ENCODE data around the gene CERS1. TPM values are rescaled to one million over a fixed set of nuclear protein-coding genes. Genes with fewer than 3 reads are reported as not detected.
A peak's percentile ranks its signal among the peaks of the same experiment; 100 is the strongest.

CERS1 gene
- total RNA-seq, 2 experiments from 2014 or later = 0.19 to 0.28 TPM

- Mint-ChIP-seq H3K27me3 (no peaks in the 10 kb centered on the region), H3K4me1 (peaks cover 12% of the 10 kb centered on the region), H3K4me3 (no peak overlapping the region), H3K9me3 (no peaks in the 10 kb centered on the region), H3K27ac (no peak overlapping the region), H3K36me3 (peaks cover 30% of the 10 kb centered on the region)
- no peak for DNase-seq
These were observed 44.2 kb downstream of the CERS1 start for GRCh38 chr19:18851673-18852325.

DNA sequence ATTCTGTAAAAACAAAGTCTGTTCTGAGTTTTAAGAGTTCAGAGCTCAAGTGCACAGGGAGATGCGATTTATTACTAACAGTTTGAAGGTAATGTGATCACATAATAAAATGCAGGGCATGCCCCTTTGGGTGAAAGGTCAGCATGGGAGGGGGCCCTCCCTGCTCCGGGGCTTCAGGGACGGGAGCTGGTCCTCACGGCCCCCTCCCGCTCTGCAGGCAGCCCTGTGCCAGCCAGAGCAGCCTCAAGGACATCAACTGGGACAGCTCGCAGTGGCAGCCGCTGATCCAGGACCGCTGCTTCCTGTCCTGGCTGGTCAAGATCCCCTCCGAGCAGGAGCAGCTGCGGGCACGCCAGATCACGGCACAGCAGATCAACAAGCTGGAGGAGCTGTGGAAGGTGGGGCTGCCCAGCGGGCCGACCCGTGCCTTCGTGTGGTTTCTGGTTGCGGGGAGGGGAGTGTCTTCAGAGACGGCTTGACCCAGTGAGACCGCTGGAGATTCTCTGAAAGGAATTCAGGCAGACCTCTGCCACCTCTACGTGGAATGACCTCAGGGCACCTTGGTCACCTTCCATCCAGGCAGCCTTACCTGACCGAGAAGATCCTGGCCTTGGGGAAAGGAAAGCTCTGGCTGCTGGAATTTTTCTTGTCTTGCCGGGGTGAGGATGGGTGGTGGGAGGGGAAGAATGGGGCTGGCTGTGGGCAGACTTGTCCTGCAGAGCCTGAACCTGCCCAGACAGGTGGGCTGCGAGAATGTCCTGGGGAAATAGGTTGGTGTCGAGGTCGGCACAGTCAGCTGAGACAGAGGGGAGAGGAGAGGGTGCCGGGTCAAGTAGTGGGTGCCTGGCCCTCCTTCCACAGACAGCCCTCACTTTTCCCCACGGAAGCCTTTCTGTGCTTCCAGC, 45.2 kb downstream of the CERS1 start:
- Mint-ChIP-seq H3K36me3 (peaks cover 33% of the 10 kb centered on the region), H3K27me3 (no peaks in the 10 kb centered on the region), H3K4me3 (no peak overlapping the region), H3K4me1 (peaks cover 20% of the 10 kb centered on the region), H3K27ac (no peak overlapping the region), H3K9me3 (no peaks in the 10 kb centered on the region)
- DNase-seq = no peak

DNA sequence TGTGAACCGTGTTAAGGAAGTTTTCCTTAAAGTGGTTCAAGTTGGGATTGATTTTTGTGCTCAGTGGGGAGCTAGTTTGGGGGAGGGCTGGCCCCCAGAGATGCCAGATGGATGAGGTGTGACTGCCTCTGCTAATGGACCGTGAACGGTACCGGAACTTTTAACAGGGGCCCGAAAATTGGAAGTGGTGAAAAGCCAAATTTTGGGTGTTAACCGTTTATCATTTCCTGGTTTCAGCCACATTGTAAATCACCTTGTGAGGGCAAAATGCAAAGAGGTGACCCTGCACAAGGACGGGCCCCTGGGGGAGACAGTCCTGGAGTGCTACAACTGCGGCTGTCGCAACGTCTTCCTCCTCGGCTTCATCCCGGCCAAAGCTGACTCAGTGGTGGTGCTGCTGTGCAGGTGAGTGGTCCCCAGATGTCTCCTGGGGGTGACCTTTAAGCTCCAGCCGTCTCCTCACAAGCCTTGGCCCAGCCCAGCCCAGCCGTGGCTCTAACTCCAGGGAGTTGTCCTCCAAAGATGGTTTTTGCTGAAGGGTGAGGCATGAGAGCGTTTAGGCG, 46.0 kb downstream of the CERS1 start:
- Mint-ChIP-seq H3K4me3 (no peak overlapping the region), H3K27me3 (no peaks in the 10 kb centered on the region), H3K27ac (no peak overlapping the region), H3K4me1 (peaks cover 25% of the 10 kb centered on the region), H3K36me3 (peaks cover 30% of the 10 kb centered on the region), H3K9me3 (no peaks in the 10 kb centered on the region)
- DNase-seq = no peak

GRCh38 chr19:18848878-18849661, 46.9 kb downstream of the CERS1 start:
- Mint-ChIP-seq H3K36me3 (peaks cover 30% of the 10 kb centered on the region), H3K4me1 (peaks cover 31% of the 10 kb centered on the region), H3K27me3 (no peaks in the 10 kb centered on the region), H3K9me3 (no peaks in the 10 kb centered on the region), H3K27ac (no peak overlapping the region), H3K4me3 (no peak overlapping the region)
- no peak for DNase-seq

DNA sequence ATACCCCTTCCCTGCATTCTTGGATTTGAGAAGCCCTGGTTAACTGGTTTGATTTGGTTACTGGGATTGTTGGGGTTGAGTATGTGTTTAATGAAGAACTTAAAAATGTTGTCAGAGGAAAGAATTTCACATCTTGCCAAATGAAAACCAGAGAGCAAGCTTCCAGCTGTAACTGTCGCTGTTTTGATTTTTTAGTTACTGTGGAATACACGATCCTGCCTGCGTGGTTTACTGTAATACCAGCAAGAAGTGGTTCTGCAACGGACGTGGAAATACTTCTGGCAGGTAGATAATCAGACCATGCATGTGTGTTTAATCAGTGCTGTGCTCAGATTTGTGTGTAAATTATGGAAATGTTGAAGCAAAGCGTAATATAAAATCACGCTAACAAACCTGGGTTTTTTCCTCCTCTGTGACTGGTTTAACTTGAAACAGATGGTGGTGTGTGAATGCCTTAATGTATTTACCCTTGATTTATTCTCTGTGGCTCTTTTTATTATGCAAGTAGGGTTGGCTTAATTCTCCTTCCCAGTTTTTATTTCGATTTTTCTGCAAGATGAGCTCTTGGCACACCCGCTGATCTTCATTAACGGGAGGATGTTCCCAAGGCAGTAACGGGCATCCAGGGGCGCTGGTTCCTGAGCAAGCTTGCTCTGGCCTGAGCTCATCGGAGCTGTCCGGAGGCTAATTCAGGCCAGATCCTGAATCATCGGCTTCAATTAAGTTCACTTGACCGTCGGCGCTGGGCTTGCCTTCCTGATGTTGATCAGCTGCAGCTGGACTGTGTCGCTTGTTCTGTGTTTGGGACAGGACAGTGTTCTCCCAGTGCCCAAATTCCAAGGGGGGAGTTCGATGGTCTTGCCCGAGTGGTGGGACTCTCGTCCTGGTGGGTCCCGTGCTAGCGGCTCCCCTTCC, 48.2 kb downstream of the CERS1 start:
- no peaks in the 10 kb centered on the region for H3K9me3 Mint-ChIP-seq
- no peak overlapping the region for H3K27ac Mint-ChIP-seq
- no peak for DNase-seq
- peaks cover 30% of the 10 kb centered on the region for H3K36me3 Mint-ChIP-seq
- no peaks in the 10 kb centered on the region for H3K27me3 Mint-ChIP-seq
- peaks cover 43% of the 10 kb centered on the region for H3K4me1 Mint-ChIP-seq
- H3K4me3 Mint-ChIP-seq = no peak overlapping the region

DNA sequence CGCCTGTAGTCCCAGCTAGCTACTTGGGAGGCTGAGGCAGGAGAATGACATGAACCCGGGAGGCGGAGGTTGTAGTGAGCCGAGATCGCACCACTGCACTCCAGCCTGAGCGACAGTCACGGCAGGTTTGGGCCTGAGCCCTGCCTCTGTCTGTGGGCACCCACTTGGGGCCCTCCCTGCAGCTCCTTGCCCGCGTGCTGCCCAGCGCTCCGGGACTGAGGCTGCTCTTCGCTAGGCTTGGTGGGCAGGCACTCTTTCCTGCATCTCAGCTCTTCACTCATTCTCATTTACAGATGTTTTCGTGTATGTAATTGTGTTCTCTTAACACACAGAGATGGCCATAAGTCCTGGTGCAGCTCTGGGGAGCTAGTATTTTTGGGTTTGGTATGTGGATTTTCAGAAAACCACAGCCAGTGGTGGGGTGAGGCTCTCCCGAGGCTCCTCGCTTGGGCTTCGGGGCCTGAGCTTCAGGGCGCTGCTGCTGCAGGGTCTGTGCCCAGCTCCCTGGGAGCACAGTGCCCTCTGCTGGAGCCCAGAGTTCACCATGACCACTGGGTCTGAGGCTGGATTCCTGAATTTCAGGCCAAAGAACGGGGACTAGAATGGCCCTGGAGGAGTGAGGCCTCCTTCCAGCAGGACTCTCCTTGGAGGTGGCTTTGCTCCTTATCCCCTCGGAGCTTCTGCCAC, 49.0 kb downstream of the CERS1 start:
- no peak overlapping the region for H3K27ac Mint-ChIP-seq
- H3K27me3 Mint-ChIP-seq = no peaks in the 10 kb centered on the region
- no peaks in the 10 kb centered on the region for H3K9me3 Mint-ChIP-seq
- H3K4me3 Mint-ChIP-seq = no peak overlapping the region
- peak; percentile 66 for DNase-seq
- H3K4me1 Mint-ChIP-seq = peaks cover 47% of the 10 kb centered on the region
- H3K36me3 Mint-ChIP-seq = peaks cover 30% of the 10 kb centered on the region

DNA sequence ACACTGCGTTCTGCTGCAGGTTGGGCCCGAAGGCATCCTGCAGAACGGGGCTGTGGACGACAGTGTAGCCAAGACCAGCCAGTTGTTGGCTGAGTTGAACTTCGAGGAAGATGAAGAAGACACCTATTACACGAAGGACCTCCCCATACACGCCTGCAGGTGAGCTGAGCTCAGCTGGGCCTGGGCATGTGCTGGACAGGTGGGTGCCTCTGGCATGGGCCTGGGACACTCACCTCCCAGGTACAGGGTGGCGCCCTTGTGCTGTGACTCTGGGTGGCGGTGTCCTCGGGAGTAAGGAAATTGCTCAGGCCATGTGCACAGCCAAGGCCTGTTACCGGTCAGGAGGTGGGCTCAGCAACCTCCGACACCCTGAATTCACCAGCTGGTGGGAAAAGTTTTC, 50.0 kb downstream of the CERS1 start:
- no peaks in the 10 kb centered on the region for H3K9me3 Mint-ChIP-seq
- DNase-seq = no peak
- H3K36me3 Mint-ChIP-seq = peaks cover 29% of the 10 kb centered on the region
- H3K4me3 Mint-ChIP-seq = no peak overlapping the region
- peaks cover 56% of the 10 kb centered on the region for H3K4me1 Mint-ChIP-seq
- H3K27ac Mint-ChIP-seq = no peak overlapping the region
- no peaks in the 10 kb centered on the region for H3K27me3 Mint-ChIP-seq

- DNase-seq = no peak
- peak overlapping the region; percentile 25 for H3K27ac Mint-ChIP-seq
- peaks cover 67% of the 10 kb centered on the region for H3K4me1 Mint-ChIP-seq
- no peaks in the 10 kb centered on the region for H3K27me3 Mint-ChIP-seq
- no peak overlapping the region for H3K4me3 Mint-ChIP-seq
- no peaks in the 10 kb centered on the region for H3K9me3 Mint-ChIP-seq
- peaks cover 27% of the 10 kb centered on the region for H3K36me3 Mint-ChIP-seq
These were observed 51.1 kb downstream of the CERS1 start for GRCh38 chr19:18844806-18845329.

DNA sequence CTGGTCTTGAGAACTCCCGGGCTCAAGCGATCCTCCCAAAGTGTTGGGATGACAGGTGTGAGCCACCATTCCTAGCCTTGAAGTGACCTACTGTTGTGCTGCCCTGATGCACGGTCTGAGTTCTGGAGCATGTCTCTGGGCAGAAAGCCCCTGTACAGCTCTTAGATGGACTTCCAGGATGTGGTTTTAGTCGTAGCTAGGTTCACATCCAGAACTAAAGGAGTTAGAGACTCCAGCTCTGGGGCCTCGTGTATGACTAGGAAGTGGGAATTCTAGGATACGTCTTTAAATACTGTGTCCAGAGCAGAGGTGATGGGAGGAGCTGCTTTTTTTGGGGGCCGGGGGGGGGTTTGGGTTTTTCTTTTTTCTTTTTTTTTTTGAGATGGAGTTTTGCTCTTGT, 52.0 kb downstream of the CERS1 start:
- DNase-seq = no peak
- no peaks in the 10 kb centered on the region for H3K9me3 Mint-ChIP-seq
- H3K4me3 Mint-ChIP-seq = peak overlapping the region; percentile 63
- H3K27me3 Mint-ChIP-seq = no peaks in the 10 kb centered on the region
- peaks cover 33% of the 10 kb centered on the region for H3K36me3 Mint-ChIP-seq
- H3K4me1 Mint-ChIP-seq = peaks cover 69% of the 10 kb centered on the region
- peak overlapping the region; percentile 82 for H3K27ac Mint-ChIP-seq

- Mint-ChIP-seq H3K27me3 (no peaks in the 10 kb centered on the region), H3K4me3 (no peak overlapping the region), H3K4me1 (peaks cover 82% of the 10 kb centered on the region), H3K27ac (peak overlapping the region; percentile 13), H3K36me3 (peaks cover 32% of the 10 kb centered on the region), H3K9me3 (no peaks in the 10 kb centered on the region)
- no peak for DNase-seq
These were observed 53.8 kb downstream of the CERS1 start for GRCh38 chr19:18842166-18842565.

- Mint-ChIP-seq H3K4me3 (no peak overlapping the region), H3K36me3 (peaks cover 33% of the 10 kb centered on the region), H3K27me3 (no peaks in the 10 kb centered on the region), H3K9me3 (no peaks in the 10 kb centered on the region), H3K4me1 (peaks cover 79% of the 10 kb centered on the region), H3K27ac (no peak overlapping the region)
- no peak for DNase-seq
These were observed 54.6 kb downstream of the CERS1 start for GRCh38 chr19:18841400-18841799.

DNA sequence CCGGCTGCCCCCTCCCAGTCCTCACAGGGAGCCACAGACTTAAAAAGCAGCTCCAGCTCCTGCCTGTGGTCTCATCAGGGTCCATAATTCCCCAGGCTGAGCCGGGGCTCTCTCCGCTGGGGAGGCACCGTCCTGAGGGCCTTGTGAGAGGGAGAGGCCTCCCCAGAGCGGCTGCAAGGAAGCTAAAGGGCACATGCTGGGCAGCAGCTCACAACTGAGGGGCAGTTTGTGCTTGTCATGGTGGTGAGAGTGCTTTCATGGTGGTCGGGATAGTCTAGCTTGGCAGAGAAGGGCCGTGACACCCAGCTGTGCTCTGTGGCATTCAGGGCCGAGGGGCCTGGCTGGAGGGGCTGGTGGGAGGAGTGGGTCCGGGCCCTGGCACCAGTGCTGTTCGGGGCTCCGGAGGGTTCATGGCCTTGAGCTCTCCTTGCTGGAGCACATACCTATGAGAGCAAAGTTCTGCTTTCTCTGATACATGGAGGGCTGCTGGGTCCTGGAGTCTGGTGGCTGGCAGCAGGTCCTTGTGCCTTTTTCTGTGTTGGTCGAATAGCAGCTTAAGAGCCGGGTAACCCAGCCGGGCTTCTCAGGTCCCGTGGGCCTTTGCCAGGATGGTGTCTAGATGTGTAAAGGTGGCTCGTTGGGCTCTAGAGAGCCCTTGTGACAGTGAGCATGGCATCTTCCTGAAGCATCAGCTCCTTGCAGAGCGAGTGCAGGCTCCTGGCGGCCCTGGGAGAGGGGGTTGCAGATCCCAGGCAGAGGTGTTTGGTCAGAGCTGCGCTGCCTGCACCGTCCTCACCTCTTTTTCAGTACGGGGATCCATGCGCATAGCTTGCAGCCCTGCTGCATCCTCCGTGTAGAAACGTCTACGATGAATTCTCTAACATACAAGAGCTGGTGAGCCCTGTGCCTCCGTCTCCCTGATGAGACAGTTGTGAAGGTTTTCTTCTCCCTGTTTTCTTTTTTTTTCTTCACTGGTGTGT, 55.4 kb downstream of the CERS1 start:
- DNase-seq = no peak
- peak overlapping the region; percentile 12 for H3K27ac Mint-ChIP-seq
- peaks cover 40% of the 10 kb centered on the region for H3K36me3 Mint-ChIP-seq
- no peaks in the 10 kb centered on the region for H3K9me3 Mint-ChIP-seq
- peaks cover 82% of the 10 kb centered on the region for H3K4me1 Mint-ChIP-seq
- no peaks in the 10 kb centered on the region for H3K27me3 Mint-ChIP-seq
- no peak overlapping the region for H3K4me3 Mint-ChIP-seq

Data from activated naive CD8-positive, alpha-beta T cell treated with anti-CD3 and anti-CD28 coated beads for 36 hours (primary cell).